Endothelial cell of umbilical vein (primary cell): Measurements from ENCODE around the gene KIF3B. TPM values are rescaled to one million over a fixed set of nuclear protein-coding genes. Genes with fewer than 3 reads are reported as not detected.

Experiments used
- BruUV-seq: library from RNA; stranded (reverse); fragments of 400-500 nt; replicated peaks from 2 replicates; lab custom pipeline; 2021; lab: Mats Ljungman, UMichigan
- CTCF ChIA-PET: fragments of 300-600, 350-600 bp; sonication (Branson Sonifier 250); formaldehyde crosslinking; loops from one replicate; lab custom pipeline; 2021; ENCODE audit warnings: antibody characterized with exemption, inconsistent platforms; lab: Charles Lee
- POLR2A ChIA-PET: fragments of 300-600, 350-600 bp; sonication (Branson Sonifier 250); formaldehyde crosslinking; loops from one replicate; lab custom pipeline; 2021; ENCODE audit warnings: antibody characterized with exemption, inconsistent platforms; lab: Charles Lee
- DNase-seq: peaks from one replicate; pipeline ENCODE4 v3.0.0-alpha.2; 2011; ENCODE audit warnings: low read depth, low spot score
- FAIRE-seq: peaks from 2 replicates; lab custom pipeline; 2011; peaks lifted over from hg19 to GRCh38; lab: Jason Lieb, UNC
- H2AFZ ChIP-seq: 2 replicates; pipeline ENCODE4 v1.6.0; 2012; ENCODE audit warnings: low read depth, low read length, control low read depth, inconsistent platforms
- H3K27ac ChIP-seq: 2 replicates; pipeline ENCODE4 v1.5.1; 2011; ENCODE audit warnings: low read depth, mild to moderate bottlenecking, control low read depth, low read length, moderate library complexity; ENCODE audit not compliant: insufficient read depth
- H3K27me3 ChIP-seq, 2 experiments: 2 replicates each; pipeline versions ENCODE4 v1.6.0 to v1.6.1; 2011; ENCODE audit warnings: low read length in 2 of 2, mixed read lengths in 1 of 2; ENCODE audit not compliant: control insufficient read depth in 2 of 2, insufficient read depth in 2 of 2
- H3K36me3 ChIP-seq, 2 experiments: 2 replicates in 1 of 2; 3 replicates in 1 of 2; pipeline ENCODE4 v1.5.1; 2011; ENCODE audit warnings: low read length in 2 of 2, mild to moderate bottlenecking in 1 of 2, moderate library complexity in 1 of 2; ENCODE audit not compliant: control insufficient read depth in 2 of 2, insufficient read depth in 2 of 2; ENCODE audit errors: extremely low read depth in 1 of 2
- H3K4me1 ChIP-seq: 3 replicates; pipeline ENCODE4 v1.5.1; 2011; ENCODE audit warnings: mild to moderate bottlenecking, low read length; ENCODE audit not compliant: control insufficient read depth, insufficient read depth; ENCODE audit errors: extremely low read depth
- H3K4me2 ChIP-seq: 2 replicates; pipeline ENCODE4 v1.6.1; 2011; ENCODE audit warnings: low read length, control low read depth, mixed read lengths; ENCODE audit not compliant: insufficient read depth
- H3K4me3 ChIP-seq, 3 experiments: fragments of 200-600 bp in 1 of 3; sonication (generic), shearing (Covaris generic) in 1 of 3; replicated peaks in 1 of 3; 2 replicates each; pipeline ENCODE4 v1.5.1; 2011 to 2016; ENCODE audit warnings: control low read depth in 3 of 3, low read length in 3 of 3, mild to moderate bottlenecking in 2 of 3, inconsistent platforms in 1 of 3, low read depth in 1 of 3, moderate library complexity in 1 of 3; ENCODE audit not compliant: insufficient read depth in 1 of 3
- H3K79me2 ChIP-seq: 2 replicates; pipeline ENCODE4 v1.6.0; 2012; ENCODE audit warnings: low read length, inconsistent platforms; ENCODE audit not compliant: control insufficient read depth, insufficient read depth
- H3K9ac ChIP-seq: replicated peaks from 2 replicates; pipeline ENCODE3; 2011; ENCODE audit warnings: low read length, control low read depth; ENCODE audit not compliant: insufficient read depth; ENCODE audit errors: extremely low read depth
- H3K9me1 ChIP-seq: replicated peaks from 3 replicates; pipeline ENCODE4 v1.6.0; 2011; ENCODE audit warnings: mild to moderate bottlenecking, low read length; ENCODE audit not compliant: control insufficient read depth, insufficient read depth; ENCODE audit errors: extremely low read depth
- H3K9me3 ChIP-seq: replicated peaks from 2 replicates; pipeline ENCODE4 v1.5.1; 2012; ENCODE audit warnings: low read length, inconsistent platforms; ENCODE audit not compliant: control insufficient read depth, insufficient read depth
- H4K20me1 ChIP-seq: replicated peaks from 2 replicates; pipeline ENCODE3; 2011; ENCODE audit warnings: mild to moderate bottlenecking, low read length; ENCODE audit not compliant: control insufficient read depth, insufficient read depth; ENCODE audit errors: extremely low read depth
- CTCF ChIP-seq, 2 donors: IDR thresholded peaks; 1 replicate in 1 of 2; 2 replicates in 1 of 2; pipeline ENCODE4 v1.5.1; 2011; ENCODE audit warnings: low read length in 2 of 2, mild to moderate bottlenecking in 2 of 2, moderate library complexity in 2 of 2, control low read depth in 1 of 2, inconsistent platforms in 1 of 2, low read depth in 1 of 2; ENCODE audit not compliant: insufficient read depth in 1 of 2; ENCODE audit errors: extremely low read depth in 1 of 2
- EZH2 ChIP-seq: IDR thresholded peaks from 2 replicates; pipeline ENCODE4 v1.6.1; 2012; ENCODE audit warnings: borderline replicate concordance, low read depth, mild to moderate bottlenecking, moderate library complexity, low read length, inconsistent platforms; ENCODE audit not compliant: severe bottlenecking
- FOS ChIP-seq: IDR thresholded peaks from 2 replicates; pipeline ENCODE4 v1.6.1; 2011; ENCODE audit warnings: mild to moderate bottlenecking, low read length, moderate library complexity, borderline replicate concordance; ENCODE audit not compliant: insufficient read depth
- GATA2 ChIP-seq: IDR thresholded peaks from 2 replicates; pipeline ENCODE4 v1.7.0; 2011; ENCODE audit warnings: low read depth, mild to moderate bottlenecking, moderate library complexity, mixed read lengths, low read length; ENCODE audit not compliant: insufficient read length, insufficient read depth
- JUN ChIP-seq: IDR thresholded peaks from 2 replicates; pipeline ENCODE4 v1.6.1; 2011; ENCODE audit warnings: borderline replicate concordance, low read depth; ENCODE audit not compliant: insufficient read length, insufficient read depth
- MYC ChIP-seq: IDR thresholded peaks from one replicate; pipeline ENCODE4 v1.6.1; 2011; ENCODE audit warnings: mild to moderate bottlenecking, low read depth, low read length
- POLR2A ChIP-seq: IDR thresholded peaks from 2 replicates; pipeline ENCODE4 v1.6.1; 2012; ENCODE audit warnings: low read depth, mild to moderate bottlenecking, control low read depth, low read length
- POLR2AphosphoS5 ChIP-seq: IDR thresholded peaks from 2 replicates; pipeline ENCODE4 v1.6.1; 2012; ENCODE audit warnings: low read depth, mild to moderate bottlenecking, control low read depth, low read length, moderate library complexity; ENCODE audit not compliant: insufficient read depth
- dilution Hi-C: fragments of 300-500 bp; cut with MboI; formaldehyde crosslinking; loops from one replicate; pipeline ENCODE4 v1.15.0; 2019; ENCODE audit warnings: low sequenced_read_pairs; ENCODE audit not compliant: extremely low pct_ligation_motif_present
- intact Hi-C: fragments of 100-400 bp; cut with micrococcal nuclease; formaldehyde crosslinking; loops from one replicate; pipeline ENCODE4 v1.10.0; 2022
- polyA plus RNA-seq, 4 experiments: library from polyadenylated mRNA; depleted of rRNA in 3 of 4; stranded (reverse) in 3 of 4; unstranded in 1 of 4; fragments of >200 nt; gene quantifications; 2 replicates each; pipeline versions ENCODE4 v1.2.1 to v1.2.3, GENCODE V29; 2011 to 2012; ENCODE audit warnings: missing spikeins in 1 of 4
- total RNA-seq: library from RNA; stranded (reverse); gene quantifications from 2 replicates; pipeline ENCODE4 v1.2.3, GENCODE V29; 2021
- TF ChIP-seq, protein P1 (sequence below): IDR thresholded peaks from 2 replicates; pipeline ENCODE4 v1.6.1; 2011; ENCODE audit not compliant: insufficient read depth, insufficient read length

The KIF3B gene
- total and polyA plus RNA-seq, 2 donors (not counting 3 experiments of a cell fraction or from before 2014, with no cell fraction given), result 14.5 to 25.1 TPM

DNA sequence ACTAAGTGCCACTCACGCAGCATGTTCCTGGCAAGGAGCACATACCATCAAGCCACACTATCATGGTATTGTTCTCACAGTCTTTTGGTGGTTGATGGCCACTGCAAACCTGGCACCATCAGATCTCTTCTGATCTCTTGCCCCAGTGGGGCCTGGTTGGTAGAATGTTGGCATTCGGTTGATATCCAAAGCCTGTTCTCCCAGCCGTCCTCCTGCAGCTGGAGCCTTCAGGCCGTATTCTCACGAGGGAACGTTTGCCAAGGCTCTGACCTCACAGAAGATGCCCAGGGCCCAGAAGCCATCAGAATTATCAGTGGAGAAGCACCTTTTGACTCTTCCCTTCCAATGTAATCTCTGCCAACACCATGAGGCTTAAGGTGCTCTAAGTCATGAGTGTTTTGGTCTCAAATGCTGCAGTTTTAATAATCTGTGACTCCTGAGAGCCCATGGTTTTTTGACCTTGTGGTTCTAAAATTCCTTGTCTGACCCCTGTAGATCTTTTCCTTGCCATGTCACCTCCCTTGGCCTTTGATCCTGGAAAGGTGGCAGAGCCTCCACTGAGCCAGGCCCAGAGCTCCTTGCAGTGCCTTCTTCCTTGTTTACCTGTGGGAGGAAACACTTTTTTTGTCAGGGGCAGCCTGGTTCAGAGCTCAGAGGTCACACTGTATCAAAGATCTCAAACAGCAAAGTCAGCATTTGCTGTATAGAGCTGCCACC lies 42.0 kb upstream of the KIF3B start:
- no peak for FAIRE-seq
- POLR2A ChIA-PET, result no interaction called here
- intact Hi-C loops, result no loop called here

DNA sequence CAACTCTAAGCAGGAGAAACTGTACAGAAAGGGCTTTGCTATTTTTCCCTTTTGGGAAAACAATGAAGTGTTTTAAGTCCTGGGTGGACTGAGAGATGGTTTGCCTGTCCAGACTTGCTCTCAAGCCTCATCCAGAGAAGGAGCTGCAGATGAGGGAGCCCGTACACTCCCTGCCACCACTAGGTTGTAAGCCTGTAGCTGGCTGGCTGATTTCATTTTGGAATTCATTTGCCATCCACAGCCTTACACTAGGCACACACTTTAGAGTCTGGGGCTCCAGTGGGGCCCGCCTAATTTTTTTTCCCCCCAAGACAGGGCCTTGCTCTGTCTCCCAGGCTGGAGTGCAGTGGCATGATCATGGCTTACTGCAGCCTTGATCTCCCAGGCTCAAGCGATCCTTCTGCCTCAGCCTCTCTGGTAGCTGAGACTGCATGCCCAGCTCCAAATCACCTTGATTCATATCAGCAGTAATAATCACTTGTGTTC lies 41.4 kb upstream of the KIF3B start:
- DNase-seq, result no peak
- intact Hi-C loops, result no loop called here
- peaks cover 9 to 34% of the 10 kb centered on the region in 2 experiments for H3K36me3 ChIP-seq
- H2AFZ ChIP-seq, result no peak overlapping the region
- no peaks in the 10 kb centered on the region for H3K9me3 ChIP-seq
- H3K9me1 ChIP-seq, result no peaks in the 10 kb centered on the region
- no peak overlapping the region for H3K4me2 ChIP-seq
- H3K9ac ChIP-seq, result no peak overlapping the region
- POLR2A ChIA-PET, result no interaction called here
- no TSS peak for BruUV-seq
- TF ChIP-seq EZH2, result no peak
- no peak for TF ChIP-seq GATA2
- TF ChIP-seq, protein P1, sequence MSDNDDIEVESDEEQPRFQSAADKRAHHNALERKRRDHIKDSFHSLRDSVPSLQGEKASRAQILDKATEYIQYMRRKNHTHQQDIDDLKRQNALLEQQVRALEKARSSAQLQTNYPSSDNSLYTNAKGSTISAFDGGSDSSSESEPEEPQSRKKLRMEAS, result no peak
- TF ChIP-seq FOS, result no peak
- TF ChIP-seq POLR2A, result no peak
- no peak for TF ChIP-seq MYC
- TF ChIP-seq CTCF (IDR thresholded peaks at IDR 0.05; ENCODE audit: extremely low read depth in 1 of 2, insufficient read depth in 1 of 2, low read depth in 1 of 2, low read length in 2 of 2), result no peak
- no peak for TF ChIP-seq POLR2AphosphoS5
- CTCF ChIA-PET, result interaction anchor here (1.3 kb wide), 1 partner anchor 20 kb away, joined by 4 read pairs; no protein-coding TSS in a partner anchor
- no peaks in the 10 kb centered on the region for H3K27me3 ChIP-seq
- no peak overlapping the region for H3K27ac ChIP-seq
- dilution Hi-C loops, result no loop called here
- no peaks in the 10 kb centered on the region for H3K4me1 ChIP-seq
- no peak for FAIRE-seq
- no peaks in the 10 kb centered on the region for H4K20me1 ChIP-seq
- H3K79me2 ChIP-seq, result no peaks in the 10 kb centered on the region
- H3K4me3 ChIP-seq, result no peak overlapping the region

More for the DNA sequence above, 42.0 kb upstream of the KIF3B start:
- CTCF ChIA-PET, result no interaction called here
- Histone ChIP-seq H3K27ac (no peak overlapping the region), H3K9me1 (no peaks in the 10 kb centered on the region), H3K4me2 (no peak overlapping the region), H3K27me3 (no peaks in the 10 kb centered on the region), H3K36me3 (peaks cover 9 to 38% of the 10 kb centered on the region in 2 experiments), H3K4me3 (no peak overlapping the region), H3K9me3 (no peaks in the 10 kb centered on the region), H3K4me1 (no peaks in the 10 kb centered on the region), H3K79me2 (no peaks in the 10 kb centered on the region), H2AFZ (no peak overlapping the region), H4K20me1 (no peaks in the 10 kb centered on the region), H3K9ac (no peak overlapping the region)
- dilution Hi-C loops, result no loop called here
- DNase-seq, result no peak
- BruUV-seq, result no TSS peak
- TF ChIP-seq POLR2A (no peak), JUN (no peak)
